ENCODE measurements around the gene SCD5. TPM values are rescaled to one million over a fixed set of nuclear protein-coding genes. Genes with fewer than 3 reads are reported as not detected.

SCD5 gene
- total and polyA plus RNA-seq, 2 of the 8 experiments (the other 6 are each of a cell fraction or from before 2014, with no cell fraction given): 0.92 to 1.2 TPM

GRCh38 chr4:82614838-82615449 is 183.7 kb downstream of the SCD5 start:
- CTCF ChIA-PET (ENCODE audit: partially characterized antibody): interaction anchor here (0.6 to 0.7 kb wide), 2 partner anchors 12 to 15 kb away, joined by 3 to 5 read pairs; no protein-coding TSS in a partner anchor
- Histone ChIP-seq H3K36me3 (ENCODE audit: control insufficient read depth in 2 of 4, insufficient read depth in 4 of 4, low read length in 3 of 4) (no peaks in the 10 kb centered on the region), H3K9me3 (ENCODE audit: insufficient read depth in 2 of 2, low read depth in 1 of 2, low read length in 1 of 2) (no peaks in the 10 kb centered on the region), H2BK120ac (replicated peaks; ENCODE audit: low read depth, low read length) (no peak overlapping the region), H3K79me2 (ENCODE audit: control insufficient read depth in 1 of 2, insufficient read depth in 2 of 2, low read length in 2 of 2) (no peaks in the 10 kb centered on the region), H3K9ac (replicated peaks in 1 of 4; ENCODE audit: extremely low read depth in 1 of 4, low read depth in 3 of 4, low read length in 3 of 4) (no peak overlapping the region), H3K4ac (replicated peaks; ENCODE audit: insufficient read length, low read depth, low read length) (no peak overlapping the region), H3K23ac (ENCODE audit: insufficient read length) (no peak overlapping the region), H4K8ac (ENCODE audit: extremely low read depth, insufficient read depth, low read length) (no peak overlapping the region), H2BK12ac (ENCODE audit: low read depth, low read length) (no peak overlapping the region), H3K56ac (replicated peaks; ENCODE audit: insufficient read length, low read depth, low read length) (no peak overlapping the region), H3K23me2 (ENCODE audit: low read depth, low read length) (no peaks in the 10 kb centered on the region), H3K14ac (ENCODE audit: insufficient read length) (no peak overlapping the region), H4K5ac (ENCODE audit: insufficient read length, low read depth, low read length) (no peak overlapping the region), H3K79me1 (ENCODE audit: low read depth, low read length) (no peaks in the 10 kb centered on the region), H2BK15ac (ENCODE audit: low read length) (no peak overlapping the region), H3K4me1 (replicated peaks in 1 of 4; ENCODE audit: control insufficient read depth in 3 of 4, insufficient read depth in 4 of 4, low read length in 3 of 4) (no peaks in the 10 kb centered on the region), H4K91ac (replicated peaks; ENCODE audit: insufficient read length, low read length) (no peak overlapping the region), H2BK5ac (ENCODE audit: low read depth, low read length) (no peak overlapping the region), H2AFZ (ENCODE audit: low read length) (no peak overlapping the region), H3K4me2 (ENCODE audit: insufficient read depth in 1 of 2, low read depth in 2 of 2, low read length in 2 of 2) (no peak overlapping the region), H4K20me1 (replicated peaks in 1 of 2; ENCODE audit: control insufficient read depth in 1 of 2, insufficient read depth in 2 of 2, low read length in 2 of 2) (no peaks in the 10 kb centered on the region), H2BK20ac (ENCODE audit: low read length) (no peak overlapping the region), H3K18ac (ENCODE audit: extremely low read depth, low read length) (no peak overlapping the region), H2AK5ac (ENCODE audit: low read depth, low read length) (no peak overlapping the region), H3K27me3 (replicated peaks in 1 of 4; ENCODE audit: control insufficient read depth in 3 of 4, extremely low read depth in 1 of 4, insufficient read depth in 3 of 4, low read length in 3 of 4) (no peaks in the 10 kb centered on the region), H3K27ac (ENCODE audit: low read depth, low read length) (no peak overlapping the region), H3K4me3 (ENCODE audit: extremely low read depth in 1 of 4, insufficient read depth in 2 of 4, low read depth in 3 of 4, low read length in 4 of 4) (no peak overlapping the region)
- FAIRE-seq (no peak), DNase-seq (ENCODE audit: low read depth in 1 of 2, low spot score in 2 of 2) (no peak)
- WGBS, 2 experiments (ENCODE audit: extremely low coverage in 1 of 2, insufficient coverage in 1 of 2, insufficient read length in 1 of 2, insufficient replicate concordance in 2 of 2, low coverage in 1 of 2, low lambda C conversion rate in 2 of 2, missing lambda C conversion rate in 1 of 2): 88% methylated on average over 5 of the region's 5 CpGs; no CpG with 5 or more reads in 1 of the 2 experiments
- POLR2A ChIA-PET (ENCODE audit: partially characterized antibody): no interaction called here
- no peak for TF ChIP-seq NRF1 (IDR thresholded peaks at IDR 0.05; ENCODE audit: low read depth, low read length)
- TF ChIP-seq, protein P1, sequence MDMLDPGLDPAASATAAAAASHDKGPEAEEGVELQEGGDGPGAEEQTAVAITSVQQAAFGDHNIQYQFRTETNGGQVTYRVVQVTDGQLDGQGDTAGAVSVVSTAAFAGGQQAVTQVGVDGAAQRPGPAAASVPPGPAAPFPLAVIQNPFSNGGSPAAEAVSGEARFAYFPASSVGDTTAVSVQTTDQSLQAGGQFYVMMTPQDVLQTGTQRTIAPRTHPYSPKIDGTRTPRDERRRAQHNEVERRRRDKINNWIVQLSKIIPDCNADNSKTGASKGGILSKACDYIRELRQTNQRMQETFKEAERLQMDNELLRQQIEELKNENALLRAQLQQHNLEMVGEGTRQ (IDR thresholded peaks at IDR 0.05; ENCODE audit: low read length): no peak
- no peak for TF ChIP-seq TBP (IDR thresholded peaks at IDR 0.05; ENCODE audit: low read depth, low read length)
- no peak for TF ChIP-seq SIN3A (conservative IDR thresholded peaks at IDR 0.05 in 1 of 2, IDR thresholded peaks at IDR 0.05 in 1 of 2; ENCODE audit: low read depth in 1 of 2, low read length in 2 of 2)
- TF ChIP-seq POLR2A (IDR thresholded peaks at IDR 0.05; ENCODE audit: control extremely low read depth in 1 of 2, low read depth in 2 of 2, low read length in 2 of 2): no peak
- TF ChIP-seq CBX5 (IDR thresholded peaks at IDR 0.05; ENCODE audit: low read depth, low read length): no peak
